Central memory CD4-positive, alpha-beta T cell (primary cell): ENCODE measurements around the gene HNRNPD.
"Not testable (repeated sequence)": the region's sequence is repeated elsewhere in the genome, so short reads cannot be mapped to it uniquely, and the experiment has no call there.

Experiments used
- DNase-seq: peaks from one replicate; pipeline ENCODE4 v3.0.0; 2022
- total RNA-seq, 3 experiments: gene quantifications; one replicate each; lab custom pipeline; 2026; lab: John Stamatoyannopoulos, UW

The HNRNPD gene, protein sequence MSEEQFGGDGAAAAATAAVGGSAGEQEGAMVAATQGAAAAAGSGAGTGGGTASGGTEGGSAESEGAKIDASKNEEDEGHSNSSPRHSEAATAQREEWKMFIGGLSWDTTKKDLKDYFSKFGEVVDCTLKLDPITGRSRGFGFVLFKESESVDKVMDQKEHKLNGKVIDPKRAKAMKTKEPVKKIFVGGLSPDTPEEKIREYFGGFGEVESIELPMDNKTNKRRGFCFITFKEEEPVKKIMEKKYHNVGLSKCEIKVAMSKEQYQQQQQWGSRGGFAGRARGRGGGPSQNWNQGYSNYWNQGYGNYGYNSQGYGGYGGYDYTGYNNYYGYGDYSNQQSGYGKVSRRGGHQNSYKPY
- total RNA-seq: 61.6 to 213 (median 83.4) reads per million in 3 experiments

DNA sequence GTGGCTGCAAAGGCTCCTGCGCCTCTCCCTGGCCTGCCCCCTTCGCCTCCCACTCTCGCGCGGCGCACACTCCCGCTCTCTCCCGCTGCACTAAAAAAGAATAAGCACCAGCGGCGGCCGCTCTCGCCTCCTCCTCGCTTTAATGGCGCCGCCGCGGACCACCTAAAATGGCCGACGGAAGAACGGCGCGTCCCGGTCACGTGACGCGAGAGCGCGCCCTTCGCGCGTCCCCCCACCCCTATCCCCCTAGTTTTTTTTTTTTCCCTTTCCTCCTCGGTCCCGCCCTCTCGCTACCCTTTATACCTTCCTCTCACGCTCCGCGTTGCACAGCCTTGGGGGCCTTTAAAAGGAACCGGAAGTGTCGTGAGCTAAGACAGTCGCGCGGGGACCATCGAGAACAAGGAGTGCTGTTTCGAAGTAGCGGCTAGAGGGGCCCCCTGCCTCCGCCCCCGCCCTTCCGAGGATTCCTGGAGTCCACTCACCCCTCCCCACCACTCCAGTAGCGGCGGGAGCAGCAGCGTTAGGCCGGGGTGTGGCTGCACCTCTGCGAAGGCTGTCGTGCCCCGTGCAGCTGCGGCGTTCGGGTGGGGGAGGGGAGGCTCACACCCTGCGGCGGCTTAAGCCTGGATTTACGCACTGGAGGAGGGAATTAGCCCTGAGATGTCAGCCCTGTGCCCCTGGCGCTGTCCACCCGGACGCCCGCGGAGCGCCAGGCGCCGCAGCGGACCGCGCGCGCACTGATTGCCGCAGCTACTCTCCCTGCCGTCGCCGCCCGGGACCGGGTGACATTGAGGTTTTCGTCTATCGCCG, at the start of gene HNRNPD:
Gene HNRNPD (minus strand): TSS at position 176 of the 810 bp plus-strand sequence. CDS start 313 bp downstream, outside the sequence.
- peak; percentile 94 for DNase-seq

DNA sequence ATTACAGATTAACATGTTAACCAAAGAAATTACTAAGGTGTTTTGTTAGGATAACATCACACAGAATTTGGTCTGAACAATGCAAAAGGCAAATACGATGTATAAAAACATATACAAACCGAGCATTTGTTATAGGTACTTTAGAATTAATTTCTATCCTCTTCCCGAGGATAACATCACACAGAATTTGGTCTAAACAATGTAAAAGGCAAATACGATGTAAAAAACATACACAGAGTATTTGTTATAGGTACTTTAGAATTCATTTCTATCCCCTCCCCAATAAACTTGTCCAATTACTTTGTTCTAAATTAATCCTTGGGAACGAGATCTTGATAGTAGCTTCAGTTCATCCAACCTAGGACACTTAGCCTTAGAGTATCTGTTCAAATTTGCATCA, 48.8 kb upstream of the HNRNPD start:
- DNase-seq: no peak

DNA sequence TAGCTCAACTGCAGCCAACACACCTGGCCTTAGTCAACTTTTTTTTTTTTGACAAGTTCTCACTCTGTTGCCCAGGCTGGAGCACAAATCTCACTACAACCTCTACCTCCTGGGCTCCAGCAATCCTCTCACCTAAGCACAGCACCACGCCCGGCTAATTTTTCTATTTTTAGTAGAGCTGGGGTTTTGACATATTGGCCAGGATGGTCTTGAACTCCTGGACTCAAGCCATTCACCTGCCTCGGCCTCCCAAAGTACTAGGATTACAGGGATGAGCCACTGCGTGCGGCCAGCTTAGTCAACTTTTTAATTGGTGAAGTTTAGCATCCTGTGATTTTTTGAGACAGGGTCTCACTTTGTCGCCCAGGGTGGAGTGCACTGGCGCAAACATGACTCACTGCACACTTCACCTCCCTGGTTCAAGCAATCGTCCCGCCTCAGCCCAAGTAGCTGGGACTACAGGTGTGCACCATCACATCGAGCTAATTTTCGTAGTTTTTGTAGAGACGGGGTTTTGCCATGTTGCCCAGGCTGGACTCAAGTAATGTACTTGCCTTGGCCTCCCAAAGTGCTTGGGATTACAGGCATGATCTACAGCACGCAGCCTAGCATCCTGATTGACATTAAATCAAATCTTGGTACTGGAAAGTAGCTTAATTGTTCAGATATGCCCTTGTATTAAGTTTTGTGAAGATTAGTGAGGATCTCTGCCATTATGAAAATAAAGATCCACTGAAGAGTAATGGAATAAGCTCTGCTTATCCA, 48.2 kb upstream of the HNRNPD start:
- no peak for DNase-seq

DNA sequence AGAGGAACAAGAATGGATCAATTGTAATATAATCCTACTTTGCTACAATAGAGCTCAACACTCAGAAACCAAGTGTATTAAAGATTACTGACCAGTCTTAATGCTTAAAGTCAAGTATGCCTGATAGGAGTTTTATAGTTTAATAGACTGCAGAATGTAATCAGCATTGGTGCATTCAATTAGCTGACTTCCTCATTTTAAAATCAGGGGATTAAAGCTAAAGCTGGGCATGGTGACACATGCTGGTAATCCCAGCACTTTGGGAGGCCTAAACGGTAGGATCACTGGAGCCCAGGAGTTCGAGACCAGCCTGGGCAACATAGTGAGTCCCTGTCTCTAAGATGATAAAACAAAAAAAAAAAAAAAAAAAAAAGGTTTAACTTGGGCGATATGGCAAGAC, 45.7 kb upstream of the HNRNPD start:
- DNase-seq: no peak

DNA sequence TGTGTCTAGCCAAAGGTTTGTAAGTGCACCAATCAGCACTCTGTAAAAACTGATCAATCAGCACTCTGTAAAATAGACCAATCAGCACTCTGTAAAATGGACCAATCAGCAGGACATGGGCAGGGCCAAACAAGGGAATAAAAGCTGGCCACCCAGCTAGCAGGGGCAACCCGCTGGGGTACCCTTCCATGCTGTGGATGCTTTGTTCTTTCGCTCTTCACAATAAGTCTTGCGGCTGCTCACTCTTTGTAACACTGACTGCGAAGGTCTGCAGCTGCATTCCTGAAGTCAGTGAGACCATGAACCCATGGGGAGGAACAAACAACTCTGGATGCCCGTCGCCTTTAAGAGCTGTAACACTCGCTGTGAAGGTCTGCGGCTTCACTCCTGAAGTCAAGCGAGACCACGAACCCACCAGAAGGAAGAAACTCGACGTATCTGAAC, 42.2 kb upstream of the HNRNPD start:
- DNase-seq: no peak

DNA sequence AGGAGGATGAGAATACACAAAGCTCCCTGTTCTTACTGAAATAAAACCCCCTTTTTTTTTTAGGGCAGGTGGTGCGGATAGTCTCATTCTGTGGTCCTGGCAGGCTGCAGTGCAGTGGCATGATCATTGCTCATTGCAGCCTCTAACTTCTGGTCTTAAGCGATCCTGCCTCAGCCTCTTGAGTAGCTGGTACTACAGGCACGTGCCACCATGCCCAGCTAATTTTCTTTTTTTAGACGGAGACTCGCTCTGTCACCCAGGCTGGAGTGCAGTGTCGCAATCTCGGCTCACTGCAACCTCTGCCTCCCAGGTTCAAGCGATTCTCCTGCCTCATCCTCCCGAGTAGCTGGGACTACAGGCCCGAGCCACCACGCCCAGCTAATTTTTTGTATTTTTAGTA, 41.3 kb upstream of the HNRNPD start:
- DNase-seq: not testable (repeated sequence)

DNA sequence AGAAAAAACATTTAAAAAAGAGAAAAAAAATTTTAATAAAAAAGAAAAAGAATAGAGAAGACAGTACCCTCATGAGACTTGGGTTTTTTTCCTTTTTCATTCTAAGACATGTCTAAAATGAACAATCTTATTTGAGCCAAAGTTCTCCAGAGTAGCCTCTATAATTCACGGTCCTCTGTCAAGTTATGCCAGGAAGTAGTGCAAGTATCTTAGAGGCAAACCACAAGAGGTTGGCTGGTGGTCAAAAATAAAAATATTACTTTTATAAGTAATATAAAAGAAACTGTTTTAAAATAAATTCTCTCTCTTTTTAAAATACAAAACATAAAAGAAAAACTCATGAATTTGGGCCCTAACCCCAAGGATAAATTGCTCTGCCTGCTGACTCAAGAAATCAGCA, 29.9 kb upstream of the HNRNPD start:
- no peak for DNase-seq

DNA sequence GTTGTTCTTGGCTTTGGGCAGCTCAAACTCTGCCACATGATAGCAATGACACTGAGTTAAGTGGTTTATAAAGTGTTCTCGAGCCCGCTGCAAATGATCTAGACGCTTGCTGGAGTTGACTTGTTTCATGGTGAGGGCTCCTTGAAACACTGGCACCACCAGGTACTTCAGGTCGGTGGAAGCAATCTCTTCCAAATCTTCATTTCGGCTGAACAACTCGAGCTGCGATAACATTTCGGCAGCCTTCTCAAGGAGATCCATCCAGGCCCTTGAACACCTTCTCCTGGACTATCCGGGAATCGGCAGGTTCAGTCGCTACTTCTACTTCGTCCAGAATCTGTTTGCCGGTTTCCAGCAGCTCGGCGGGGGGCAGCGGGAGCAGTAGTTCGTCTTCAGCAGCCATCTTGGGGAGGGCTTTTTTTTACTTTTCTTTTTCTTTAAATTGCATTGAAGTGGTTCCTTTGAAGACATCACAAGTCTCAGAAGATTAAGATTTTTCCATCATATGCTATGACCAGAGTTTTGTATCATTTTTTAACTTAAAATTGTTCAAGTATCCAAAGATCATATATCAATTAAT, 28.5 kb upstream of the HNRNPD start:
- DNase-seq: no peak

DNA sequence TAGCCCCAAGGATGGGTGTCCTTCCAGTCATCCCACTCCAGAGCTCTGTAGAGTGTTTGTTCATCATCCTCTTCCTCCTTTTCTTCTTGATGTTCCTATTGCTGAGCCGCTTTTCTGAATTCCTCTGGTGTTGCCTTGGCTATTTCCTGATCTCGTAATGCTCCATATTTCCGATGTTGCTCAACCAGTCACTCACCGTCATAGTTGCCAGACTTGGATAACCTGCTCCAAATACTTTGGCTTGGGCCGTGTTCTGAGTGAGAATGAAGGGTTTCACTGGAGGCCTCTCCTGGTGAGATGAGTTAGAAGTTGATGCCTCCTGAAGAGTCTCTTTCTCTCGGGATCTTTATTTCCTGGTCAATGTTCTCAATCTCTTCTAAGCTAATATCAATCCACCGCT, 27.8 kb upstream of the HNRNPD start:
- no peak for DNase-seq

DNA sequence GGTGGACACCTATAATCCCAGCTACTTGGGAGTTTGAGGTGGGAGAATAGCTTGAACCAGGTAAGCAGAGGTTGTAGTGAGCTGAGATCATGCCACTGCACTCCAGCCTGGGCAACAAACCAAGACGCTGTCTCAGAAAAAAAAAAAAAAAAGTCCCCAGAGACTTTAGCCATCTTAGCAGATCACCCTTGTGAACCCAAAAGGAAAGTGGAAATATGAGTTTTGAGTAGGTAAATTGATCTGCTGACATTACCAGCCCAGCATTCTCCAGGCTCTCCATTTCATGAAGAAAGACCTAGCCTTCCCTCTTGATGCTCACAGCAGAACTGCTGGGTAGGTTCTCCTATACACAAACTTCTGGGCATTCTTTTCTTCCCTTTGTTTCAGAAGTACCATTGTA, 24.5 kb upstream of the HNRNPD start:
- no peak for DNase-seq

DNA sequence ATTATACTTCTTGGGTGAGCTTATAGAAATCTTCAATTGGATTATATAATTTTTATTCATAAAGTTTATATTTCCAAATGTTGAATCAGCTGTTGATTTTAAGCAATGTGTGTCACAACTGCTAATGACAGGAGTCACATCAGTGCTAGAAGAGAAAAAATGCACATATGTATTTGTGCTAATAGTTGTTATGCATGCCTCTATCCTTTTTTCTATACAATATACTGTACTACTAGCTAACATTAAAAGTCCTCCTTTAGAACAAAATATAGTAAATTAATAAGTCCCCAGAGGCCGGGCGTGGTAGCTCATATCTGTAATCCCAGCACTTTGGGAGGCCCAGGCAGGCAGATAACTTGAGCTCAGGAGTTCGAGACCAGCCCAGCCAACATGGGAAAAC, 23.7 kb upstream of the HNRNPD start:
- DNase-seq: no peak

DNA sequence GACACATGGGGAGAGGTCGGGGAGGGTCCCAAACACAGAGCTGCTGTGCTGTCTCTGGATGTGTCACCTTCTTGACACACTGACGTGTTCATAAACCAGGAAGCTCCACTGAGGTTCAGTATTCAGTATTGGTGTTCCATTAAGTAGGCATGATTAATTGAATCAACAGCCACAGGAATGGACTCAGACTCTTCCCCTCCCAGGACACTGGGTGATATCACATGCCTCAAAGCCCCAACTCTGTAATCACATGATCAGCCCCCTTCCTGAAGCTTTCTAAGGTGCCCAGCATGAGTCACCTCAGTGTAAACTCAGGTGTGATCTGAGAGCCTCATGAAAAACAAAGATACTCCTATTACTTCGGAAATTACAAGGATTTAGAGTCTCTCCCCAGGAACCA, 21.1 kb upstream of the HNRNPD start:
- DNase-seq: no peak

DNA sequence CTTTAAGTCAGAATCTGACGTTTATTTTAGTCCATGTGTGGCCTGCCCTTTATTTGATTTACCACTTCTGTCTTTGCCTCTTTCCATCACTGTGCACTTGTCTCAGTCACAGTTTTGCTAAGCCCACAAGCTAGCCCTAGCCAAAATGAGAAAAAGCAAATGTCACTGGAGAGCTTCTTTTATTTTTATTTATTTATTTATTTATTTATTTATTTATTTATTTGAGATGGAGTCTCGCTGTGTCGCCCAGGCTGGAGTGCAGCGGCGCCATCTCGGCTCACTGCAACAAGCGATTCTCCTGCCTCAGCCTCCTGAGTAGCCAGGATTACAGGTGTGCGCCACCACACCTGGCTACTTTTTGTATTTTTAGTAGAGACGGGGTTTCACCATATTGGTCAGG, 16.3 kb upstream of the HNRNPD start:
- DNase-seq: not testable (repeated sequence)

DNA sequence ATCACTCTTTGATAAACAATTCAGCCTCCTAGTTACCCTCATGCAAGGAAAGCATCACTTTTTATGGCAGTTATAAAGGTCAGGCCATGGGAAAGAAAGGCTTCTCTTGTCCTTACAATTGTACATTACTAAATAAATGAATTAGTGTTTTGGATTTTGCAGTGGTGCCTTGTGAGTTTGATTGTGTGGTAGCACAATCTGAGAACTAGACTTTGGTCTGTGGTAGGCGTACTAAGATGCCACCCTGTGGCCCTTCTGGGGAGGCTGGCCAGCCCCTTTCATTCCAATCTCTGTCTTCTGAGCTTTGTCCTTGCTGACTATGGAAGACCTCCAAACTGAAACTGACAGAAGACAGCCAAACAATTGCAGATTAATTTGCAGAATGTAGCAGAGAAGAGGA, 14.6 kb upstream of the HNRNPD start:
- DNase-seq: no peak

DNA sequence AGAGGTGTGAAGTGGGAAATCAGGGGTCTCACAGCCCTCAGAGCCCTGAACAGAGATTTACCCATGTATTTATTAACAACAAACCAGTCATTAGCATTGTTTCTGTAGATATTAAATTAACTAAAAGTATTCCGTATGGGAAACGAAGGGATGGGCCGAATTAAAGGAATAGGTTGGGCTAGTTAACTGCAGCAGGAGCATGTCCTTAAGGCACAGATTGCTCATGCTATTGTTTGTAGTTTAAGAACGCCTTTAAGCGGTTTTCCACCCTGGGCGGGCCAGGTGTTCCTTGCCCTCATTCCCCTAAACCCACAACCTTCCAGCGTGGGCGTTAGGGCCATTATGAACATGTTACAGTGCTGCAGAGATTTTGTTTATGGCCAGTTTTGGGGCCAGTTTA, 12.5 kb upstream of the HNRNPD start:
- not testable (repeated sequence) for DNase-seq

DNA sequence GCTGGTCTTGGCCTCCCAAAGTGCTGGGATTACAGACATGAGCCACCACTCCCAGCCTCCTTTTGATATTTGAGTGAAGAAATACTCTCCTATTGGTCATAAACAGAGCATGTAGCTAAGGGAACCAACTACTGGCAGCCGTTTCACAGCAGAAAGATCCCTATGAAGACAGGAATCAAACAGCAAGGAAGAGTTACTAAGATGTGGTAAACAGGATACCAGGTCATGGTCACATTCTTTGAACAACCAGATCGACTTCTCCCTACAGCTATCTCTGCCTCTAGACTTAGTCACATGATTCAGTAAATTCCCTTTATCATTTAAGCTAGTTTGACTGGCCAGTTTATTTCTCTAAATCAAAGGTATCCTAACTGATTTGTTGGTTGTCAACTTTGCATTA, 9.0 kb upstream of the HNRNPD start:
- DNase-seq: no peak

DNA sequence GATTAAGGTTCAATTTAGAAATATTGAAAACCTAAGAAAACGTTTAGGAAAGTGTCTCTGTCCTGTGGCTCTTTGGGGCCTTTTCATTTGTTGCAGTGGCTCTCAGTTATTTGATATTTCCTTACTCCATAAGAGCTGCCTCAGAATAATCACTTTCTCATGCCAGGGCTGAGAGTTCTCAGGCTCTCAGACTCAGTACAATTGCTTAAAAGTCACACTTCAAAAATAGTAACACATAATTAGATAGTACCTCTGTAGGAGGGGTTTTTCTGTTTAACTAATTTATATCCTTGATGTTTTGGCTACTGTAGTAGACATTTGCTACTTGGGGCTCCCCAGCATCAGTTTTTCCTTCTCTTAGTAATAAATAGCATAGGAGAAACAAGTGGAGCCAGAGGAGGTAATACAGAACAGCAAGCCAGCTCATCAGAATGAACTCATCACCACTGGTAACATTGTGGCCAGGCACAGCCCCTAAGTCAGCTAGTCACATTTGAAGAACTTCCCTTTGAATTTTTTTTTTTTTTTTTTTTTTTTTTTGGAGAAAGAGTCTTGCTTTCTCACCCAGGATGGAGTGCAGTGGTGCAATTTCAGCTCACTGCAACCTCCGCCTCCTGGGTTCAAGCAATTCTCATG, 8.0 kb upstream of the HNRNPD start:
- DNase-seq: no peak

DNA sequence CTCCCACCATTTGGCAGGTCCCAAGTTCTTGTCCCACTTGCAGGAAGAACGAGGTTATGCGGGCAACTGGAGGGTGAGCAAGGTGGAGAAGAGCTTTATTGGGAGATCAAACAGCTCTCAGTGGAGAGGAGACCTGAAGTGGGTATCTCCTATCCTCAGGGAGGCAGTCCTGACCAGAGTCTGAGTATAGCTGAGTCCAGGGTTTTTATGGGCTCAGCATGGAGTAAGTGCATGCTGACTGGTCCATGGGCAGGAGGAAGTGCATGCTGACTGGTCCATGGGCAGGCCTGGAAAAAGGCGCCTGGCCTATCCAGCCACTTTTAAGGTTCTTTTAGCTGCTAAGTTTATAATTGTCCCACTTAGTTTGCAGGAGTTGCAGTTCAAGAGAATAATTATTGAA, 7.4 kb upstream of the HNRNPD start:
- DNase-seq: no peak

DNA sequence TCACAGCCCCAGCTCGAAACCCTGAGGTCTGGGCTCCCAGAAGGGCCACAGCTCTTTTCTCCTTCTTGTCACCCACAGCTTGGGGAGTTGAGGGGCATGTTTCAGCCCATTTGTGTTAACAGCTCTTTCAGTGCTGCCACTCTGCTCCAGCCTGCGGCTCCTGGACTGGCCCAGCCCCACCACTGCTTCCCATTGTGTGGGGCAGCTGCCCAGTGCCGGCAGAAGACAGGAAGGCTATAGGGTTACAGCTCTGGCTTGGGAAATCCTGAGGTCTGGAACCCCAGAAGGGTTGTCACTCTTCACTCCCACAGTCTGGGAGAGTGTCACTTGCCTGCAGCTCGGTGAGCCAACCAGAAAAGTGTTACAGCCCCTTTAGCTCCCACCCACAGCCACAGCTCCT, 7.0 kb upstream of the HNRNPD start:
- DNase-seq: no peak

DNA sequence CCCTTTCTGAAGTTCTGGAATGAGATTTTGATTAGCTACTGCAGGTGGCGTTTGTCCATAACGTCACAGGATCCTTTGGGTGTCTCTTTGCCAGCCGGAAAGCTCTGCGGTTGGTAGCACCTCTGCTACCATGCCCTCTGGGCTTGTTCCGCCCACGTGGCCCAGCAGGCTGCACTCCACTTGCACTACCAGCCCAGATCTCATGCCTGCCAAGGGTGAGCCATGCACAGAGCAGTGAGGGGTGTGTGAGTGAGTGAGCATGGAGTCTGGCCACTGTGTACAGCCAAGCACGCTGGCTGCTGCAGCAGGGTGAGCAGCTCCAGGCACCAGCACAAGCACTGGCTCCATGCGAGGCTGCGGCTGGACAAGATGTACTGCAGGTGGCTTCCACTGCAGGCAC, 6.6 kb upstream of the HNRNPD start:
- no peak for DNase-seq

DNA sequence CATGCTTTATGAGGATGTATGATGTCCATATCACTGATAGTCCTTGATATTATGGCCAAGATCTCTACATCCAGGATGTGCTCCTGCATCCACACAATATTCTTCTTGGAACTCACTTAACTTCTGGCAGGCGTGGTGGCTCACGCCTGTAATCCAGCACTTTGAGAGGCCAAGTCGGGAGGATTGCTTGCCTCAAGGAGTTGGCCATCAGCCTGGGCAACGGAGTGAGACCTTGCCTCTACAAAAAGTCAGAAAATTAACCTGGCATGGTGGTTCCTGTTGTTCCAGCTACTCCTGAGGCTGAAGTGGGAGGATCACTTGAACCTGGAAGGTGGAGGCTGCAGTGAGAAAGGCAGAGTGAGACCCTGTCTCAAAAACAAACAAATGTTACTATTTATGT, 2.3 kb upstream of the HNRNPD start:
- DNase-seq: no peak

DNA sequence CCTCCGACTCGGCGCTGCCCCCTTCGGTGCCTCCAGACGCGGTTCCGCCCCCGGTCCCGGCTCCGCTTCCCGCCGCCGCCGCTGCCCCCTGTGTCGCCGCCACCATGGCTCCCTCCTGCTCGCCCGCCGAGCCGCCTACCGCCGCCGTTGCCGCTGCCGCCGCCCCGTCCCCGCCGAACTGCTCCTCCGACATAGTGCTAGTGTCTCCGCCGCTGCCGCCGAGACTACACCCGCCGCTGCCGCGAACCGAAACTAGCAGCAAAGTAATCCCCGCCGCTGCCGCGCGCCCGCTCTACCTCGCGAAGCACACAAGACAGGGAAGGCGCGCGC, 340 bp downstream of the HNRNPD start:
- DNase-seq: no peak
